H1 (cell line): ENCODE results near the gene APBA2. TPM values are rescaled to one million over a fixed set of nuclear protein-coding genes. Genes with fewer than 3 reads are reported as not detected.

Source experiments
- GTF2F1 ChIP-seq: IDR thresholded peaks from 2 replicates; pipeline ENCODE4 v1.6.1; 2012; ENCODE audit warnings: low read depth, low read length, improper control_type of control experiment, borderline replicate concordance
- RBBP5 ChIP-seq: IDR thresholded peaks from 2 replicates; pipeline ENCODE4 v1.7.1; 2012; ENCODE audit warnings: low read depth, mild to moderate bottlenecking, inconsistent platforms, low read length, moderate library complexity, borderline replicate concordance
- polyA plus RNA-seq, 7 experiments: library from polyadenylated mRNA; depleted of rRNA in 3 of 7; stranded (reverse) in 5 of 7; unstranded in 2 of 7; fragments of >200 nt in 5 of 7; fragments of 200-250 nt in 2 of 7; gene quantifications; 1 replicate in 5 of 7; 2 replicates in 1 of 7; 4 replicates in 1 of 7; pipeline versions ENCODE4 v1.2.1 to v1.2.3, GENCODE V29; 2011 to 2013; ENCODE audit warnings: missing spikeins in 2 of 7, mixed read lengths in 2 of 7
- total RNA-seq: library from RNA; stranded (reverse); fragmentation: NEBNext Ultra II Directional; extraction: Animal tissue kit (Norgen Biotek cat#: 25700); gene quantifications from 2 replicates; pipeline ENCODE4 v1.2.1, GENCODE V29; 2021

The APBA2 gene
- total and polyA plus RNA-seq, 2 of the 8 experiments (the other 6 are each of a cell fraction or from before 2014, with no cell fraction given) = 15.5 to 19.0 TPM

DNA sequence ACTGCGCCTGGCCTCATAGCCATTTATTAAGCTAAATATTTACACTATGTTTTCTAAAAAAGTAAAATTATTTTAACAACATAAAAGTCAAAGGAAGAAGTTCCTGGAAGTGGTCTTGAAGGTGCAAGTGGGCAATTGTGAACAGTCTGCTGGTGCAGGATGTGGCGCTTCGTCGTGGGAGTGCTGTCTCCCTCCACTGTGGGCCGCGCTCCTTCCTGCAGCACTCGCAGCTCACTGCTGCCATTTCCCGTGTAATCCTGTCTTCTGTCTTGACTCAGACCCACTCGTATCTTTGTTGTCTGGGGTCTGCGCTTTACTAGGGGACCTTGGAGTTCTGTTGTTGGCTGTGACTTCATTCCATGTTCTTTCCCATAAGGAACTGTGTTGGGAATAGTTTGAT is 56.3 kb downstream of the APBA2 start (continued):
- TF ChIP-seq RBBP5 = no peak
- no peak for TF ChIP-seq GTF2F1
- TF ChIP-seq, all 59 proteins: peak for 0
